Measurements from ENCODE around the gene SMAD5.

SMAD5 gene

GRCh38 chr5:136197462-136198142 lies 65.0 kb downstream of the SMAD5 start:
- no peak for DNase-seq (ENCODE audit: low read depth)

GRCh38 chr5:136198453-136198852 lies 65.8 kb downstream of the SMAD5 start:
- DNase-seq (ENCODE audit: low read depth): no peak

- no peak for DNase-seq (ENCODE audit: low read depth)
Observed at GRCh38 chr5:136199408-136199807, 66.8 kb downstream of the SMAD5 start.

GRCh38 chr5:136200130-136200529 lies 67.5 kb downstream of the SMAD5 start:
- DNase-seq (ENCODE audit: low read depth): no peak

- no peak for DNase-seq (ENCODE audit: low read depth)
Observed at GRCh38 chr5:136200761-136201160, 68.1 kb downstream of the SMAD5 start.

GRCh38 chr5:136201870-136202269 lies 69.2 kb downstream of the SMAD5 start:
- no peak for DNase-seq (ENCODE audit: low read depth)

GRCh38 chr5:136202469-136203205 lies 70.0 kb downstream of the SMAD5 start:
- no peak for DNase-seq (ENCODE audit: low read depth)

- no peak for DNase-seq (ENCODE audit: low read depth)
Observed at GRCh38 chr5:136203303-136203922, 70.8 kb downstream of the SMAD5 start.

- no peak for DNase-seq (ENCODE audit: low read depth)
Observed at GRCh38 chr5:136205061-136205702, 72.5 kb downstream of the SMAD5 start.

GRCh38 chr5:136205941-136206340 lies 73.3 kb downstream of the SMAD5 start:
- DNase-seq (ENCODE audit: low read depth): no peak

- DNase-seq (ENCODE audit: low read depth): no peak
Observed at GRCh38 chr5:136206361-136206760, 73.7 kb downstream of the SMAD5 start.

GRCh38 chr5:136207631-136208030 lies 75.0 kb downstream of the SMAD5 start:
- DNase-seq (ENCODE audit: low read depth): no peak

- DNase-seq (ENCODE audit: low read depth): no peak
Observed at GRCh38 chr5:136208916-136209315, 76.3 kb downstream of the SMAD5 start.

- no peak for DNase-seq (ENCODE audit: low read depth)
Observed at GRCh38 chr5:136209346-136209910, 76.8 kb downstream of the SMAD5 start.

- DNase-seq (ENCODE audit: low read depth): no peak
Observed at GRCh38 chr5:136210259-136210658, 77.6 kb downstream of the SMAD5 start.

- DNase-seq (ENCODE audit: low read depth): no peak
Observed at GRCh38 chr5:136211282-136212040, 78.8 kb downstream of the SMAD5 start.

GRCh38 chr5:136212252-136212721 lies 79.6 kb downstream of the SMAD5 start:
- peak; percentile 21 for DNase-seq (ENCODE audit: low read depth)

GRCh38 chr5:136213919-136214493 lies 81.4 kb downstream of the SMAD5 start:
- no peak for DNase-seq (ENCODE audit: low read depth)

GRCh38 chr5:136215812-136216211 lies 83.2 kb downstream of the SMAD5 start:
- DNase-seq (ENCODE audit: low read depth): no peak

GRCh38 chr5:136216230-136216629 lies 83.6 kb downstream of the SMAD5 start:
- no peak for DNase-seq (ENCODE audit: low read depth)

GRCh38 chr5:136221340-136221739 lies 88.7 kb downstream of the SMAD5 start:
- DNase-seq (ENCODE audit: low read depth): no peak
